ENCODE data around the gene TRAIP. TPM values are rescaled to one million over a fixed set of nuclear protein-coding genes. Genes with fewer than 3 reads are reported as not detected.

The TRAIP gene
- total RNA-seq, 1 donor from 2014 or later = 6.4 TPM

DNA sequence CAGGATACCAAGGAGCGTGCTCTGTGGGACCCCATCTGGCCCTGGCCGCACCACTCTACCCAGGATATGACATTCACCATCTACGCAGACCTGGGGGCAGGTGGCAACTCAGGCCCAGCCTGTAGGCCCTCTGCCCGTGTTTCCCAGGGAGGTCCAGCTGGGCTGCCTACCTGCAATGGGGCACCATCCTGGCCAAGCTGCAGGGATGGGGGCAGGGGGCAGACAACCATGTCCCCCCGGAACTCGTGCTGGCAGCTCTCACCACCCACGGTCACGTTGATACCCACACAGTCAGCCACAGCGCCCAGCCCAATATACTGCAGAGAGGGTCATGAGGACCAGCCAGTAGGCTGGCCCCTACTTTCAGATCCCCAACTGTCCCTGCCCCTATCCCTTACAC is 39.4 kb upstream of the TRAIP start:
- intact Hi-C loops (cut with micrococcal nuclease) = no loop called here
- no peak overlapping the region for H3K27ac Mint-ChIP-seq
- H3K27me3 Mint-ChIP-seq = no peaks in the 10 kb centered on the region
- ATAC-seq (ENCODE audit: low read depth) (no peak), DNase-seq (no peak)
- H3K9me3 Mint-ChIP-seq = no peaks in the 10 kb centered on the region
- H3K4me3 Mint-ChIP-seq = no peak overlapping the region
- TF ChIP-seq, protein P1, sequence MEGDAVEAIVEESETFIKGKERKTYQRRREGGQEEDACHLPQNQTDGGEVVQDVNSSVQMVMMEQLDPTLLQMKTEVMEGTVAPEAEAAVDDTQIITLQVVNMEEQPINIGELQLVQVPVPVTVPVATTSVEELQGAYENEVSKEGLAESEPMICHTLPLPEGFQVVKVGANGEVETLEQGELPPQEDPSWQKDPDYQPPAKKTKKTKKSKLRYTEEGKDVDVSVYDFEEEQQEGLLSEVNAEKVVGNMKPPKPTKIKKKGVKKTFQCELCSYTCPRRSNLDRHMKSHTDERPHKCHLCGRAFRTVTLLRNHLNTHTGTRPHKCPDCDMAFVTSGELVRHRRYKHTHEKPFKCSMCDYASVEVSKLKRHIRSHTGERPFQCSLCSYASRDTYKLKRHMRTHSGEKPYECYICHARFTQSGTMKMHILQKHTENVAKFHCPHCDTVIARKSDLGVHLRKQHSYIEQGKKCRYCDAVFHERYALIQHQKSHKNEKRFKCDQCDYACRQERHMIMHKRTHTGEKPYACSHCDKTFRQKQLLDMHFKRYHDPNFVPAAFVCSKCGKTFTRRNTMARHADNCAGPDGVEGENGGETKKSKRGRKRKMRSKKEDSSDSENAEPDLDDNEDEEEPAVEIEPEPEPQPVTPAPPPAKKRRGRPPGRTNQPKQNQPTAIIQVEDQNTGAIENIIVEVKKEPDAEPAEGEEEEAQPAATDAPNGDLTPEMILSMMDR (IDR thresholded peaks at IDR 0.05) = no peak
- H3K36me3 Mint-ChIP-seq (ENCODE audit: low read depth) = no peaks in the 10 kb centered on the region
- CTCF ChIA-PET = no interaction called here
- POLR2A ChIA-PET = no interaction called here
- H3K4me1 Mint-ChIP-seq = no peaks in the 10 kb centered on the region

DNA sequence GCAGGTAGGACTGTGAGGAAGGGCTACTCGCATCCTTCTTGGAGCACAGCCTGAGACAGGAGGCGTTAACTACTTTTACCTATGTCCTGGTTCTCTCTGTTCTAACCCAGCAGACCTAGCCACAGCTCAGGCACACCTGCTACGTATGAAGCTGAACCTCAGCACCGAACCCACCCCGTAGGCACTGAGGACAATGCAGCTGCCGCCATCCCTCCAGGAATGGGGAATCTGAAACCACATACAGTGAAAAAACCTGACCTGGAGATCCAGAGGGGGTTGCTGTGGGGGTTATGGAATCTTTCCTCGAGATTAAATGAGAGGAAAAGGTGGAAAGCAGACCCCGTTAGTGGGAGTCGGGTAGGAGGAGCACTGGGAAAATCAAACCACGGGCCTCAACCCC is 32.9 kb upstream of the TRAIP start:
- POLR2A ChIA-PET = no interaction called here
- intact Hi-C loops (cut with micrococcal nuclease) = no loop called here

DNA sequence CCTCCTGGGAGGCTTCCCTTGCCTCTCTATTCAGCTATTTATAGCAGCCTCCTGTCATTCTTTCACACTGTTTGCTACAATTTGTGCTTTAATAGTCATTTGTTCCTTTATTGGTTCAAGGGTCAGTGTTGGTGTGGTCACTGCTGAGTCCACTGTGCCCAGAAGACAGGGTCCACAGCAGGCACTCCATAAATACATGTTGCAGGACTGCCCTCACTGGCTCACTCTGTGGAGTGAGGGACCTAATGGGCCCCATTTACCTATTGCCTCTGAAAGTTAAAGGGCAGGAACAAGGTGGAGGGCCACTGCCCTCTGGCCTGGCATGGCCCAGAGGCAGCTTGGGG is 30.5 kb upstream of the TRAIP start:
- DNase-seq = no peak
- no peaks in the 10 kb centered on the region for H3K27me3 Mint-ChIP-seq
- POLR2A ChIA-PET = no interaction called here
- H3K27ac Mint-ChIP-seq = no peak overlapping the region
- no peak for ATAC-seq (ENCODE audit: low read depth)
- no peaks in the 10 kb centered on the region for H3K4me1 Mint-ChIP-seq
- no peaks in the 10 kb centered on the region for H3K9me3 Mint-ChIP-seq
- TF ChIP-seq, protein P1 (IDR thresholded peaks at IDR 0.05) = no peak
- H3K4me3 Mint-ChIP-seq = no peak overlapping the region
- intact Hi-C loops (cut with micrococcal nuclease) = no loop called here
- H3K36me3 Mint-ChIP-seq (ENCODE audit: low read depth) = no peaks in the 10 kb centered on the region
- CTCF ChIA-PET = no interaction called here

More for the DNA sequence above, 32.9 kb upstream of the TRAIP start:
- ATAC-seq (ENCODE audit: low read depth) (no peak), DNase-seq (no peak)
- no peak overlapping the region for H3K27ac Mint-ChIP-seq
- TF ChIP-seq, protein P1 (IDR thresholded peaks at IDR 0.05) = no peak
- no peak overlapping the region for H3K4me3 Mint-ChIP-seq
- H3K9me3 Mint-ChIP-seq = no peaks in the 10 kb centered on the region
- no peaks in the 10 kb centered on the region for H3K4me1 Mint-ChIP-seq
- CTCF ChIA-PET = interaction anchor here (0.6 kb wide), 1 partner anchor 88 kb away, joined by 3 read pairs; no protein-coding TSS in a partner anchor
- H3K36me3 Mint-ChIP-seq (ENCODE audit: low read depth) = no peaks in the 10 kb centered on the region
- no peaks in the 10 kb centered on the region for H3K27me3 Mint-ChIP-seq

DNA sequence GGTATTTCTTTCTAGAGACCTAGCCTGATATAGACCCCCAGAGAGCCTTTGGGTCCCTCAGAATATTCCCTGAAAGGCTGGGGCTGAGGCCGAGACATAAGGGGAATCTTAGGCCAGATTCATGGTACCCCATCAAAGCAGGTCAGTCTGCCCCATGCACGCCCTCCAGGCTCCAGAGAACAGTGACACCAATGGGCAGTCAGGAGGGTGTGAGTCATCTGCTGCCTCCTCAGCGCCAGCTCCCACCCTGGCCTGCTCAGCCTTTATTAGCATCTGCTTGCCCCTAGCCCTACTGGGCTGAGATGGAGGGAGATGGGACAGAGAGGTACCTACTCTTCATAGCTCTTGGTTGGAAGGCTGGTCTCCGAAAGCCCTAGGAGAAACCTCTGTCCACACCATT is 27.6 kb upstream of the TRAIP start:
- H3K9me3 Mint-ChIP-seq = no peaks in the 10 kb centered on the region
- H3K4me3 Mint-ChIP-seq = no peak overlapping the region
- POLR2A ChIA-PET = no interaction called here
- intact Hi-C loops (cut with micrococcal nuclease) = no loop called here
- TF ChIP-seq, protein P1 (IDR thresholded peaks at IDR 0.05) = no peak
- H3K27ac Mint-ChIP-seq = no peak overlapping the region
- CTCF ChIA-PET = no interaction called here
- no peak for DNase-seq
- H3K36me3 Mint-ChIP-seq (ENCODE audit: low read depth) = no peaks in the 10 kb centered on the region
- H3K27me3 Mint-ChIP-seq = peaks cover 1% of the 10 kb centered on the region
- H3K4me1 Mint-ChIP-seq = no peaks in the 10 kb centered on the region
- ATAC-seq (ENCODE audit: low read depth) = no peak

DNA sequence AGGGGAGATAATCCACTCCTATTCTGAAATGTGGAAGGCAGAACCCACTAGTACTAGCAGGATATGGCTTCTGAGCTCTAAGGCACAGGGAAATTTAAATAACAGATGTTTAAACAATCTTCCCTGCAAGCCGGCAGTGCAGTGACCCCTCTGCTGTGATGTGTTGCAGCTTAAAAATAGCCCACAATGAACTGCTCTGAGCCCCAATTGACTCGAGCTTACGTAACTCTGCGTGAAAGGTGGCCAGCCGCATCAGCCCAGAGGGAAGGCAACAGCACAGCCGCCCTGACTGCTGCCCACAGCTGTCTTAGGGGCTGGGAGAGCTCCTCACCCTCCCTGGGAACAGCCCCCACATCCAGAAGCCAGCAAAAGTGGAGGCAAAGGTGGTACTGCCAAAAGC is 25.8 kb upstream of the TRAIP start:
- ATAC-seq (ENCODE audit: low read depth) = no peak
- ChIA-PET CTCF (no interaction called here), POLR2A (no interaction called here)
- Mint-ChIP-seq H3K4me3 (no peak overlapping the region), H3K27me3 (peaks cover 1% of the 10 kb centered on the region), H3K4me1 (no peaks in the 10 kb centered on the region), H3K27ac (no peak overlapping the region), H3K36me3 (ENCODE audit: low read depth) (no peaks in the 10 kb centered on the region), H3K9me3 (no peaks in the 10 kb centered on the region)
- intact Hi-C loops (cut with micrococcal nuclease) = no loop called here
- TF ChIP-seq, protein P1 (IDR thresholded peaks at IDR 0.05) = no peak
- no peak for DNase-seq

All from activated B cell treated with CpG ODN at 0.5 μM for 24 hours (primary cell).